ENCODE results near the gene AP3B2. TPM values are rescaled to one million over a fixed set of nuclear protein-coding genes. Genes with fewer than 3 reads are reported as not detected.

The AP3B2 gene
- total and polyA plus RNA-seq, 2 experiments from 2014 or later = 0.86 to 2.0 TPM

DNA sequence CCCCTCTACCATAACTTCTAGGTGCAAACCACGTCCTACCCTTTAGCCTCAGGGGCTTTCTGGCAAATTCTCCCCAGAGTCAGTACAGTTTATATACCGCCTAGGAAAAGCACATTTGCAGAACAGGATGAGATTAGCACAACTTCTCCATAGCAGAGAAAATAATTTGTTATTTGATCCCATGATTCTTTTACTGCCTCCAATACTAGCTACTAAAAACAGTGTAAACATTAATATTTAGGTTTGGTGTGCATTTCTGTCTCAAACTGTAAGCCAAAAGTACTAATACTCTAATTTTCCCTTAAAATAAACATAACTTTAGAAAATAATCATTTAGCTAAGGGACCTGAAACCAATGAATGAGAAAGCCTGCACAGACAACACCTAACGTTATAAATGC lies 67.0 kb downstream of the AP3B2 start:
- Histone ChIP-seq H3K9me2 (ENCODE audit: insufficient read depth) (no peaks in the 10 kb centered on the region), H3K4me2 (ENCODE audit: unreplicated experiment) (no peak overlapping the region), H3K9me3 (ENCODE audit: low read depth) (no peaks in the 10 kb centered on the region), H3F3A (ENCODE audit: insufficient read depth) (no peaks in the 10 kb centered on the region), H3K4me1 (ENCODE audit: insufficient read depth) (no peaks in the 10 kb centered on the region), H3K79me2 (ENCODE audit: insufficient read depth) (no peaks in the 10 kb centered on the region), H4K20me1 (ENCODE audit: insufficient read depth) (no peaks in the 10 kb centered on the region), H3K4me3 (no peak overlapping the region), H3K9ac (no peak overlapping the region), H3K27ac (no peak overlapping the region), H3K27me3 (replicated peaks; ENCODE audit: insufficient read depth) (peaks cover 10% of the 10 kb centered on the region; the same call in 1 of the 2 replicates), H2AFZ (no peak overlapping the region), H3K36me3 (ENCODE audit: low read depth) (no peaks in the 10 kb centered on the region)
- WGBS, 2 experiments (ENCODE audit: low coverage in 1 of 2, low lambda C conversion rate in 2 of 2, missing lambda C conversion rate in 2 of 2) = 66 to 70% methylated on average over 3 of the region's 3 CpGs
- in situ Hi-C loops (cut with MboI) = no loop called here
- no peak for DNase-seq
- TF ChIP-seq EZH2phosphoT487 (IDR thresholded peaks at IDR 0.05; ENCODE audit: insufficient read depth, low read depth) (no peak), EZH2 (IDR thresholded peaks at IDR 0.05; ENCODE audit: insufficient read depth, poor library complexity, severe bottlenecking) (no peak)

DNA sequence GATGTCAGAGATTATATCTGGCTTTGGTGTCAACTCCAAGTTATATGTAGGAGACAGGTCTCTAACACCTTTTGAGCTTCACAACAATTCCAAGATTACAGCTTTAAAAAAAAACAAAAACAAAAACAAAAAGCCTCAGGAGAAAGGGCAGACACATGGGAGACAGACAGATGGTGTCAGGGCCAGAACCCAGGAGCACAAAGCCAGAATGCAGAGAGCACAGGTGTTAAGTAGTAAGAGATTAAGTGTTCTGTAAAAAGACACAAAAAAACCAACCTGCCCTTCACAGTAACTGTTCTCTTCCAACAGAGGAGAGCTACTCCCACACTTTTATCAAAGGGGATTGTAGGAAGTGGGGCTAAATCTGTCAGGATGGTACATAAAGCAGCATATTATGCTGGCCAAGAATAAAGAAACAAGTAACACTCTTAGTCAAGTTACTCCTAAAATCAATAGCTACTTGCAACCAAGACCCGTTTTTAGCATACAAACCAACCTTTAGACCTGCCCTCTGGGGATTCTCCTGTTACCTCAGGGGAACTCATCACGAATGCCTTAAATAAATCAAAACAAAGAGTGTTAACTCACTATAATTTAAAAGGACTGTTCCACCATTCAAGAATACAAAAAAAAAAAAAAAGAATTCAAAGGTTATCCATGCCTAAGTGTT lies 68.4 kb downstream of the AP3B2 start:
- H3K9ac ChIP-seq = no peak overlapping the region
- H2AFZ ChIP-seq = no peak overlapping the region
- no peak overlapping the region for H3K4me3 ChIP-seq
- no peaks in the 10 kb centered on the region for H3K36me3 ChIP-seq (ENCODE audit: low read depth)
- no peaks in the 10 kb centered on the region for H3K9me2 ChIP-seq (ENCODE audit: insufficient read depth)
- WGBS, 2 experiments (ENCODE audit: low coverage in 1 of 2, low lambda C conversion rate in 2 of 2, missing lambda C conversion rate in 2 of 2) = 48% methylated on average over 2 of the region's 2 CpGs
- in situ Hi-C loops (cut with MboI) = no loop called here
- no peak overlapping the region for H3K4me2 ChIP-seq (ENCODE audit: unreplicated experiment)
- no peaks in the 10 kb centered on the region for H3K9me3 ChIP-seq (ENCODE audit: low read depth)
- H3K4me1 ChIP-seq (ENCODE audit: insufficient read depth) = no peaks in the 10 kb centered on the region
- no peaks in the 10 kb centered on the region for H3K79me2 ChIP-seq (ENCODE audit: insufficient read depth)
- peaks cover 10% of the 10 kb centered on the region; the same call in 1 of the 2 replicates for H3K27me3 ChIP-seq (replicated peaks; ENCODE audit: insufficient read depth)
- no peak for DNase-seq
- no peaks in the 10 kb centered on the region for H4K20me1 ChIP-seq (ENCODE audit: insufficient read depth)
- H3F3A ChIP-seq (ENCODE audit: insufficient read depth) = no peaks in the 10 kb centered on the region
- no peak overlapping the region for H3K27ac ChIP-seq
- TF ChIP-seq EZH2phosphoT487 (IDR thresholded peaks at IDR 0.05; ENCODE audit: insufficient read depth, low read depth) = no peak
- TF ChIP-seq EZH2 (IDR thresholded peaks at IDR 0.05; ENCODE audit: insufficient read depth, poor library complexity, severe bottlenecking) = no peak

DNA sequence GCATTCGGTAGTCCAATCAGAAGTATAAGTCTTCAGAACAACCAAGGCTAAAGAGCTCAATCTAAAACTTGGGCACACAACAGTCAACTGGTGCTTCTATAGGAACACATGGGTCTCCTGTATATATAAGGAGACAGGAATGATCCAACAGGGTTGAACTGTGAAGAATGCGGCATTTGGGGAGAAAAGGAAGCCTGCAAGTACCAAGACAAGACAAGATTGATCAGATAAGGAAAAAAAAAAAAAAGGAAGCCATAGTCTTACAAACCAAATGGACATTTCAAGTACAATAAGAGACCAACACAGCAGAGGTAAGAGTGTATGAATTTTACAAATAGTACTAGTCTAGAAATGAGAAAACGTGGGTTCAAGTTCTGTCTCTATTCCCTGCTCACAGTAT lies 69.0 kb downstream of the AP3B2 start:
- WGBS, 2 experiments (ENCODE audit: low coverage in 1 of 2, low lambda C conversion rate in 2 of 2, missing lambda C conversion rate in 2 of 2) = 74 to 76% methylated on average over 3 of the region's 3 CpGs
- DNase-seq = no peak
- Histone ChIP-seq H3K27ac (no peak overlapping the region), H4K20me1 (ENCODE audit: insufficient read depth) (no peaks in the 10 kb centered on the region), H3K4me3 (no peak overlapping the region), H3K9ac (no peak overlapping the region), H3K9me3 (ENCODE audit: low read depth) (no peaks in the 10 kb centered on the region), H3K27me3 (replicated peaks; ENCODE audit: insufficient read depth) (peaks cover 10% of the 10 kb centered on the region; the same call in 1 of the 2 replicates), H3K79me2 (ENCODE audit: insufficient read depth) (no peaks in the 10 kb centered on the region), H3F3A (ENCODE audit: insufficient read depth) (no peaks in the 10 kb centered on the region), H3K36me3 (ENCODE audit: low read depth) (no peaks in the 10 kb centered on the region), H3K4me2 (ENCODE audit: unreplicated experiment) (no peak overlapping the region), H2AFZ (no peak overlapping the region), H3K9me2 (ENCODE audit: insufficient read depth) (no peaks in the 10 kb centered on the region), H3K4me1 (ENCODE audit: insufficient read depth) (no peaks in the 10 kb centered on the region)
- in situ Hi-C loops (cut with MboI) = no loop called here
- TF ChIP-seq EZH2phosphoT487 (IDR thresholded peaks at IDR 0.05; ENCODE audit: insufficient read depth, low read depth) (no peak), EZH2 (IDR thresholded peaks at IDR 0.05; ENCODE audit: insufficient read depth, poor library complexity, severe bottlenecking) (no peak)

DNA sequence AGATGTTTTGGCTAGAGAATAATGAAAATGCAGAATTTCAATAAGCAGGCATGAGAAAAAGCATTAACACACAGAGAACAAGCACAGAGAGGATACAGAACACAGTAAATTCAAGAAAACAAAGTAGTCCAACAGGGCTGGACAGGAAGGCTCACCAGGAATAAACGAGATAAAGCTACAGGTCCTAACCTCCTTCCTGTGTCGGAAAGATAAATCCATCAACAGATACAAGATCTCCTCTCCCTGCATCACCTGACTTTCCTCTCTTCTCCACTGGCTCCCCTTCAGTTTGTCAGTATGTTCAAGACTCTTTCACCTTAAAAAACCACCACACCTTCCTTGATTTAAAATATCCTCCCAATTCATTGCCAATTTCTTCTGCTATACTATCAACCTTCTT lies 73.9 kb downstream of the AP3B2 start:
- in situ Hi-C loops (cut with MboI) = no loop called here

More for the DNA sequence above, 73.9 kb downstream of the AP3B2 start:
- no peak for DNase-seq
- H3K27me3 ChIP-seq (replicated peaks; ENCODE audit: insufficient read depth) = peaks cover 6% of the 10 kb centered on the region; the same call in 1 of the 2 replicates
- H3K36me3 ChIP-seq (ENCODE audit: low read depth) = no peaks in the 10 kb centered on the region
- no peak overlapping the region for H3K4me2 ChIP-seq (ENCODE audit: unreplicated experiment)
- no peaks in the 10 kb centered on the region for H3K4me1 ChIP-seq (ENCODE audit: insufficient read depth)
- no peaks in the 10 kb centered on the region for H4K20me1 ChIP-seq (ENCODE audit: insufficient read depth)
- H3K9me3 ChIP-seq (ENCODE audit: low read depth) = no peaks in the 10 kb centered on the region
- H2AFZ ChIP-seq = no peak overlapping the region
- H3K4me3 ChIP-seq = no peak overlapping the region
- no peaks in the 10 kb centered on the region for H3K9me2 ChIP-seq (ENCODE audit: insufficient read depth)
- H3F3A ChIP-seq (ENCODE audit: insufficient read depth) = no peaks in the 10 kb centered on the region
- TF ChIP-seq EZH2phosphoT487 (IDR thresholded peaks at IDR 0.05; ENCODE audit: insufficient read depth, low read depth) (no peak), EZH2 (IDR thresholded peaks at IDR 0.05; ENCODE audit: insufficient read depth, poor library complexity, severe bottlenecking) (no peak)
- no peak overlapping the region for H3K9ac ChIP-seq
- no peaks in the 10 kb centered on the region for H3K79me2 ChIP-seq (ENCODE audit: insufficient read depth)
- 40 to 48% methylated on average over 2 of the region's 2 CpGs for WGBS, 2 experiments (ENCODE audit: low coverage in 1 of 2, low lambda C conversion rate in 2 of 2, missing lambda C conversion rate in 2 of 2)
- no peak overlapping the region for H3K27ac ChIP-seq

Data from GM23248 (cell line).